Bronchial epithelial cell (primary cell): ENCODE measurements around the gene CNOT2. TPM values are rescaled to one million over a fixed set of nuclear protein-coding genes. Genes with fewer than 3 reads are reported as not detected.

ENCODE experiments used
- DNase-seq: peaks from one replicate; pipeline ENCODE4 v3.0.0-alpha.2; 2010; ENCODE audit warnings: low read depth
- FAIRE-seq: peaks from 2 replicates; lab custom pipeline; 2011; peaks lifted over from hg19 to GRCh38; lab: Jason Lieb, UNC
- H3K27me3 ChIP-seq: 2 replicates; pipeline ENCODE4 v1.5.1; 2011; ENCODE audit warnings: low read length; ENCODE audit not compliant: control insufficient read depth, insufficient read depth
- H3K36me3 ChIP-seq: 2 replicates; pipeline ENCODE4 v1.5.1; 2011; ENCODE audit warnings: low read length; ENCODE audit not compliant: control insufficient read depth, insufficient read depth
- H3K4me3 ChIP-seq: 2 replicates; pipeline ENCODE4 v1.5.1; 2011; ENCODE audit warnings: mild to moderate bottlenecking, low read depth, low read length, control low read depth
- total RNA-seq: library from RNA; depleted of rRNA; stranded (reverse); fragments of >200 nt; gene quantifications from 2 replicates; pipeline ENCODE4 v1.2.1, GENCODE V29; 2014
- TF ChIP-seq, protein P1 (sequence below): IDR thresholded peaks from 2 replicates; pipeline ENCODE4 v1.5.1; 2011; ENCODE audit warnings: mild to moderate bottlenecking, moderate library complexity, low read length, control low read depth, inconsistent platforms; ENCODE audit not compliant: insufficient read depth, severe bottlenecking

Gene CNOT2
- total RNA-seq, 1 donor from 2014 or later, result 116 TPM

DNA sequence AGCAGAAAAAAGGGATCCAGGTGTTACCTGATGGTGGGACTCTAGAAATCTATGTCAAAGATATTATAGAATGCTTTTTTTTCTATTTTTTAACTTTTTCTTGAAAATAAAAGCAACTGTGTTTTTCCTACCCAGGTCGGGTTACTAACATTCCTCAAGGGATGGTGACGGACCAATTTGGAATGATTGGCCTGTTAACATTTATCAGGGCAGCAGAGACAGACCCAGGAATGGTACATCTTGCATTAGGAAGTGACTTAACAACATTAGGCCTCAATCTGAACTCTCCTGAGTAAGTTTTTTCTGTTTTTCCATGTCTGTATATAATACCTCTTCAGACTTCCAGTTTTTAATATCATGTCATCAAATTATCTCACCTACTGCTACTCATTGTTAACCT is 95.3 kb downstream of the CNOT2 start:
- DNase-seq (no peak), FAIRE-seq (no peak)
- H3K36me3 ChIP-seq, result peaks cover 9% of the 10 kb centered on the region
- TF ChIP-seq, protein P1, sequence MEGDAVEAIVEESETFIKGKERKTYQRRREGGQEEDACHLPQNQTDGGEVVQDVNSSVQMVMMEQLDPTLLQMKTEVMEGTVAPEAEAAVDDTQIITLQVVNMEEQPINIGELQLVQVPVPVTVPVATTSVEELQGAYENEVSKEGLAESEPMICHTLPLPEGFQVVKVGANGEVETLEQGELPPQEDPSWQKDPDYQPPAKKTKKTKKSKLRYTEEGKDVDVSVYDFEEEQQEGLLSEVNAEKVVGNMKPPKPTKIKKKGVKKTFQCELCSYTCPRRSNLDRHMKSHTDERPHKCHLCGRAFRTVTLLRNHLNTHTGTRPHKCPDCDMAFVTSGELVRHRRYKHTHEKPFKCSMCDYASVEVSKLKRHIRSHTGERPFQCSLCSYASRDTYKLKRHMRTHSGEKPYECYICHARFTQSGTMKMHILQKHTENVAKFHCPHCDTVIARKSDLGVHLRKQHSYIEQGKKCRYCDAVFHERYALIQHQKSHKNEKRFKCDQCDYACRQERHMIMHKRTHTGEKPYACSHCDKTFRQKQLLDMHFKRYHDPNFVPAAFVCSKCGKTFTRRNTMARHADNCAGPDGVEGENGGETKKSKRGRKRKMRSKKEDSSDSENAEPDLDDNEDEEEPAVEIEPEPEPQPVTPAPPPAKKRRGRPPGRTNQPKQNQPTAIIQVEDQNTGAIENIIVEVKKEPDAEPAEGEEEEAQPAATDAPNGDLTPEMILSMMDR, result no peak
- no peak overlapping the region for H3K4me3 ChIP-seq
- no peaks in the 10 kb centered on the region for H3K27me3 ChIP-seq

DNA sequence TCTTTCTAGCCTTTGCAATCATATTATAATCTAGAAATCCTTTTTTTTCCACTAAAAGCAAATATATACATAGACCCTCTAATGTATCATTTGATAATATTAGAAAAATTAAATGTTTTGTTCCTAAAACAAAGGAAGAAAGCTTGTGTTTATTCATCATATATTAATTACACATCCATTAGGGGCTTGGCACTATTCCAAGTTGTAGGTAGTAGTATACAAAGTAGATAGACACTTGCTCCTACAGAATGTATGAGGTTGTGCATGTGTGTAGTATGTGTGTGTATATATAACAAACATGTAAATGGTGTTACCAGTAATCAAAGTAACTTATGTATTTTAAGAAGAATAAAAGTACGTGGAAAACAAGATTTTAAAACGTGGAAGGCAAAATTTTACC is 107.8 kb downstream of the CNOT2 start:
- H3K27me3 ChIP-seq, result no peaks in the 10 kb centered on the region
- FAIRE-seq (no peak), DNase-seq (no peak)
- H3K4me3 ChIP-seq, result no peak overlapping the region
- peaks cover 3% of the 10 kb centered on the region for H3K36me3 ChIP-seq
- TF ChIP-seq, protein P1, result no peak

DNA sequence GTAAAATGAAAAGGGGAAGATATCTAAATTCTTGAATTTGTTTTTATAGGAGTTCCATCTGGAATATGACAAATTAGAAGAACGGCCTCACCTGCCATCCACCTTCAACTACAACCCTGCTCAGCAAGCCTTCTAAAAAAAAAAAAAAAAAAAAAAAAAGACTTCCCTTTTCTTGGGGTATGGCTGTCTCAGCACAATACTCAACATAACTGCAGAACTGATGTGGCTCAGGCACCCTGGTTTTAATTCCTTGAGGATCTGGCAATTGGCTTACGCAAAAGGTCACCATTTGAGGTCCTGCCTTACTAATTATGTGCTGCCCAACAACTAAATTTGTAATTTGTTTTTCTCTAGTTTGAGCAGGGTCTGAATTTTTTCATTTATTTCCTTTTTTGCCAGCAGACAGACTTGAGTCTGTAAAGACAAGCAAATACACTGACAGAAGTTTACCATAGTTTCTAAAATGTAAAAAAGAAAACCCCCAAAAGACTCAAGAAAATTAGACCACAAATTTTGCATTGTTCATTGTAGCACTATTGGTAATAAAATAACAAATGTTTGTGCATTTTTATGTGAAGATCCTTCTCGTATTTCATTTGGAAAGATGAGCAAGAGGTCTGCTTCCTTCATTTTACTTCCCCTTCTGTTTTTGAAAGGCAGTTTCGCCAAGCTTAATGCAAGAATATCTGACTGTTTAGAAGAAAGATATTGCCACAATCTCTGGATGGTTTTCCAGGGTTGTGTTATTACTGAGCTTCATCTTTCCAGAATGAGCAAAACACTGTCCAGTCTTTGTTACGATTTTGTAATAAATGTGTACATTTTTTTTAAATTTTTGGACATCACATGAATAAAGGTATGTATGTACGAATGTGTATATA is 110.8 kb downstream of the CNOT2 start:
- Histone ChIP-seq H3K4me3 (no peak overlapping the region), H3K27me3 (no peaks in the 10 kb centered on the region), H3K36me3 (peaks cover 3% of the 10 kb centered on the region)
- DNase-seq (no peak), FAIRE-seq (no peak)
- TF ChIP-seq, protein P1, result no peak

- no peaks in the 10 kb centered on the region for H3K27me3 ChIP-seq
- no peak overlapping the region for H3K4me3 ChIP-seq
- TF ChIP-seq, protein P1, result no peak
- DNase-seq, result no peak
- H3K36me3 ChIP-seq, result peaks cover 3% of the 10 kb centered on the region
- no peak for FAIRE-seq
Observed at GRCh38 chr12:70354787-70355186, 111.6 kb downstream of the CNOT2 start.

GRCh38 chr12:70355972-70356371 is 112.7 kb downstream of the CNOT2 start:
- DNase-seq, result no peak
- Histone ChIP-seq H3K36me3 (peaks cover 3% of the 10 kb centered on the region), H3K27me3 (no peaks in the 10 kb centered on the region), H3K4me3 (no peak overlapping the region)
- TF ChIP-seq, protein P1, result no peak
- no peak for FAIRE-seq
